ENCODE results near the gene NUDT2. TPM values are rescaled to one million over a fixed set of nuclear protein-coding genes. Genes with fewer than 3 reads are reported as not detected.
A peak's percentile ranks its signal among the peaks of the same experiment; 100 is the strongest.
"Not testable (repeated sequence)": the region's sequence is repeated elsewhere in the genome, so short reads cannot be mapped to it uniquely, and the experiment has no call there.

Gene NUDT2
- total RNA-seq, 1 experiment from 2014 or later: 10.4 TPM

- Histone ChIP-seq H3K4me1 (ENCODE audit: low read length) (peaks cover 43% of the 10 kb centered on the region), H3K4me3 (ENCODE audit: low read length) (peak overlapping the region; percentile 90), H3K9me3 (ENCODE audit: low read length) (no peaks in the 10 kb centered on the region), H3K36me3 (ENCODE audit: insufficient read depth, low read length) (no peaks in the 10 kb centered on the region), H3K27me3 (ENCODE audit: low read length) (no peaks in the 10 kb centered on the region), H4K20me1 (ENCODE audit: insufficient read depth, low read depth, low read length) (no peaks in the 10 kb centered on the region), H3K4me2 (ENCODE audit: low read depth, low read length, poor library complexity, severe bottlenecking) (peak overlapping the region; percentile 97), H3K27ac (ENCODE audit: low read length) (peak overlapping the region; percentile 73), H3K9me2 (replicated peaks; ENCODE audit: insufficient read depth, low read length) (no peaks in the 10 kb centered on the region), H3K9ac (ENCODE audit: low read length) (peak overlapping the region; percentile 42), H3K79me2 (ENCODE audit: low read length) (peaks cover 39% of the 10 kb centered on the region), H2AFZ (ENCODE audit: low read length) (no peak overlapping the region; the same call in 1 of the 2 replicates)
- DNase-seq: peak; percentile 77
Measured at GRCh38 chr9:34331196-34331595, 1.8 kb downstream of the NUDT2 start.

GRCh38 chr9:34332076-34332964 is 3.0 kb downstream of the NUDT2 start:
- peaks cover 31% of the 10 kb centered on the region for H3K4me1 ChIP-seq (ENCODE audit: low read length)
- peaks cover 28% of the 10 kb centered on the region for H3K79me2 ChIP-seq (ENCODE audit: low read length)
- H2AFZ ChIP-seq (ENCODE audit: low read length): no peak overlapping the region
- peak overlapping the region; percentile 97 for H3K4me2 ChIP-seq (ENCODE audit: low read depth, low read length, poor library complexity, severe bottlenecking)
- peak; percentile 77 for DNase-seq
- H3K4me3 ChIP-seq (ENCODE audit: low read length): no peak overlapping the region
- H3K36me3 ChIP-seq (ENCODE audit: insufficient read depth, low read length): no peaks in the 10 kb centered on the region
- H3K9me2 ChIP-seq (replicated peaks; ENCODE audit: insufficient read depth, low read length): no peaks in the 10 kb centered on the region
- no peak overlapping the region for H3K27ac ChIP-seq (ENCODE audit: low read length)
- peak overlapping the region; percentile 8; the same call in 1 of the 2 replicates for H3K9ac ChIP-seq (ENCODE audit: low read length)
- no peaks in the 10 kb centered on the region for H3K9me3 ChIP-seq (ENCODE audit: low read length)
- H4K20me1 ChIP-seq (ENCODE audit: insufficient read depth, low read depth, low read length): no peaks in the 10 kb centered on the region
- H3K27me3 ChIP-seq (ENCODE audit: low read length): no peaks in the 10 kb centered on the region

GRCh38 chr9:34333836-34334235 is 4.5 kb downstream of the NUDT2 start:
- no peak overlapping the region for H3K4me2 ChIP-seq (ENCODE audit: low read depth, low read length, poor library complexity, severe bottlenecking)

GRCh38 chr9:34334337-34334824 is 5.0 kb downstream of the NUDT2 start:
- Histone ChIP-seq H3K79me2 (ENCODE audit: low read length) (peaks cover 15% of the 10 kb centered on the region), H2AFZ (ENCODE audit: low read length) (no peak overlapping the region), H3K9me3 (ENCODE audit: low read length) (no peaks in the 10 kb centered on the region), H4K20me1 (ENCODE audit: insufficient read depth, low read depth, low read length) (no peaks in the 10 kb centered on the region), H3K4me2 (ENCODE audit: low read depth, low read length, poor library complexity, severe bottlenecking) (no peak overlapping the region), H3K9me2 (replicated peaks; ENCODE audit: insufficient read depth, low read length) (no peaks in the 10 kb centered on the region), H3K4me3 (ENCODE audit: low read length) (no peak overlapping the region), H3K9ac (ENCODE audit: low read length) (no peak overlapping the region), H3K27ac (ENCODE audit: low read length) (no peak overlapping the region), H3K27me3 (ENCODE audit: low read length) (no peaks in the 10 kb centered on the region), H3K4me1 (ENCODE audit: low read length) (peaks cover 25% of the 10 kb centered on the region), H3K36me3 (ENCODE audit: insufficient read depth, low read length) (no peaks in the 10 kb centered on the region)
- DNase-seq: no peak

More at GRCh38 chr9:34333836-34334235, 4.5 kb downstream of the NUDT2 start:
- Histone ChIP-seq H3K27me3 (ENCODE audit: low read length) (no peaks in the 10 kb centered on the region), H4K20me1 (ENCODE audit: insufficient read depth, low read depth, low read length) (no peaks in the 10 kb centered on the region), H2AFZ (ENCODE audit: low read length) (no peak overlapping the region), H3K36me3 (ENCODE audit: insufficient read depth, low read length) (no peaks in the 10 kb centered on the region), H3K4me3 (ENCODE audit: low read length) (no peak overlapping the region), H3K9ac (ENCODE audit: low read length) (no peak overlapping the region), H3K9me3 (ENCODE audit: low read length) (no peaks in the 10 kb centered on the region), H3K79me2 (ENCODE audit: low read length) (peaks cover 16% of the 10 kb centered on the region), H3K9me2 (replicated peaks; ENCODE audit: insufficient read depth, low read length) (no peaks in the 10 kb centered on the region), H3K4me1 (ENCODE audit: low read length) (peaks cover 25% of the 10 kb centered on the region), H3K27ac (ENCODE audit: low read length) (no peak overlapping the region)
- no peak for DNase-seq

- DNase-seq: no peak
- no peak overlapping the region for H3K9ac ChIP-seq (ENCODE audit: low read length)
- no peaks in the 10 kb centered on the region for H3K27me3 ChIP-seq (ENCODE audit: low read length)
- no peak overlapping the region for H2AFZ ChIP-seq (ENCODE audit: low read length)
- H3K9me3 ChIP-seq (ENCODE audit: low read length): no peaks in the 10 kb centered on the region
- no peak overlapping the region for H3K4me3 ChIP-seq (ENCODE audit: low read length)
- H3K9me2 ChIP-seq (replicated peaks; ENCODE audit: insufficient read depth, low read length): no peaks in the 10 kb centered on the region
- no peak overlapping the region for H3K4me2 ChIP-seq (ENCODE audit: low read depth, low read length, poor library complexity, severe bottlenecking)
- no peak overlapping the region for H3K27ac ChIP-seq (ENCODE audit: low read length)
- peaks cover 11% of the 10 kb centered on the region for H3K79me2 ChIP-seq (ENCODE audit: low read length)
- no peaks in the 10 kb centered on the region for H4K20me1 ChIP-seq (ENCODE audit: insufficient read depth, low read depth, low read length)
- no peaks in the 10 kb centered on the region for H3K36me3 ChIP-seq (ENCODE audit: insufficient read depth, low read length)
- H3K4me1 ChIP-seq (ENCODE audit: low read length): peaks cover 25% of the 10 kb centered on the region
Measured at GRCh38 chr9:34334916-34335315, 5.5 kb downstream of the NUDT2 start.

GRCh38 chr9:34335376-34335775 is 6.0 kb downstream of the NUDT2 start:
- H3K79me2 ChIP-seq (ENCODE audit: low read length): peaks cover 10% of the 10 kb centered on the region; the same call in 1 of the 2 replicates
- peaks cover 23% of the 10 kb centered on the region for H3K4me1 ChIP-seq (ENCODE audit: low read length)
- no peak overlapping the region for H3K27ac ChIP-seq (ENCODE audit: low read length)
- H3K9me3 ChIP-seq (ENCODE audit: low read length): no peaks in the 10 kb centered on the region
- H3K4me3 ChIP-seq (ENCODE audit: low read length): no peak overlapping the region
- H3K27me3 ChIP-seq (ENCODE audit: low read length): no peaks in the 10 kb centered on the region
- DNase-seq: no peak
- no peak overlapping the region for H3K4me2 ChIP-seq (ENCODE audit: low read depth, low read length, poor library complexity, severe bottlenecking)
- no peaks in the 10 kb centered on the region for H3K9me2 ChIP-seq (replicated peaks; ENCODE audit: insufficient read depth, low read length)
- H4K20me1 ChIP-seq (ENCODE audit: insufficient read depth, low read depth, low read length): no peaks in the 10 kb centered on the region
- no peak overlapping the region for H3K9ac ChIP-seq (ENCODE audit: low read length)
- no peak overlapping the region for H2AFZ ChIP-seq (ENCODE audit: low read length)
- no peaks in the 10 kb centered on the region for H3K36me3 ChIP-seq (ENCODE audit: insufficient read depth, low read length)

GRCh38 chr9:34337403-34337802 is 8.0 kb downstream of the NUDT2 start:
- H4K20me1 ChIP-seq (ENCODE audit: insufficient read depth, low read depth, low read length): no peaks in the 10 kb centered on the region
- no peaks in the 10 kb centered on the region for H3K36me3 ChIP-seq (ENCODE audit: insufficient read depth, low read length)
- no peak overlapping the region for H3K4me3 ChIP-seq (ENCODE audit: low read length)
- H3K27me3 ChIP-seq (ENCODE audit: low read length): no peaks in the 10 kb centered on the region
- peaks cover 10% of the 10 kb centered on the region; the same call in 1 of the 2 replicates for H3K79me2 ChIP-seq (ENCODE audit: low read length)
- no peaks in the 10 kb centered on the region for H3K9me2 ChIP-seq (replicated peaks; ENCODE audit: insufficient read depth, low read length)
- H2AFZ ChIP-seq (ENCODE audit: low read length): no peak overlapping the region
- H3K9ac ChIP-seq (ENCODE audit: low read length): no peak overlapping the region
- no peaks in the 10 kb centered on the region for H3K9me3 ChIP-seq (ENCODE audit: low read length)
- peaks cover 3% of the 10 kb centered on the region; the same call in 1 of the 2 replicates for H3K4me1 ChIP-seq (ENCODE audit: low read length)
- DNase-seq: peak; percentile 56
- H3K27ac ChIP-seq (ENCODE audit: low read length): no peak overlapping the region
- no peak overlapping the region for H3K4me2 ChIP-seq (ENCODE audit: low read depth, low read length, poor library complexity, severe bottlenecking)

GRCh38 chr9:34338079-34338478 is 8.7 kb downstream of the NUDT2 start:
- H2AFZ ChIP-seq (ENCODE audit: low read length); H3K36me3 ChIP-seq (ENCODE audit: insufficient read depth, low read length); DNase-seq; H3K4me1 ChIP-seq (ENCODE audit: low read length); H3K27ac ChIP-seq (ENCODE audit: low read length); H3K9me3 ChIP-seq (ENCODE audit: low read length); H3K27me3 ChIP-seq (ENCODE audit: low read length); H3K9ac ChIP-seq (ENCODE audit: low read length); H3K4me2 ChIP-seq (ENCODE audit: low read depth, low read length, poor library complexity, severe bottlenecking); H3K9me2 ChIP-seq (replicated peaks; ENCODE audit: insufficient read depth, low read length); H4K20me1 ChIP-seq (ENCODE audit: insufficient read depth, low read depth, low read length); H3K79me2 ChIP-seq (ENCODE audit: low read length); H3K4me3 ChIP-seq (ENCODE audit: low read length): not testable (repeated sequence)
